Smooth muscle cell of the umbilical artery (primary cell): Measurements from ENCODE around the gene HAUS5. TPM values are rescaled to one million over a fixed set of nuclear protein-coding genes. Genes with fewer than 3 reads are reported as not detected.

Experiments
- total RNA-seq: library from RNA; depleted of rRNA; stranded (reverse); fragments of >200 nt; gene quantifications from 2 replicates; pipeline ENCODE4 v1.2.3, GENCODE V29; 2014

The HAUS5 gene, protein sequence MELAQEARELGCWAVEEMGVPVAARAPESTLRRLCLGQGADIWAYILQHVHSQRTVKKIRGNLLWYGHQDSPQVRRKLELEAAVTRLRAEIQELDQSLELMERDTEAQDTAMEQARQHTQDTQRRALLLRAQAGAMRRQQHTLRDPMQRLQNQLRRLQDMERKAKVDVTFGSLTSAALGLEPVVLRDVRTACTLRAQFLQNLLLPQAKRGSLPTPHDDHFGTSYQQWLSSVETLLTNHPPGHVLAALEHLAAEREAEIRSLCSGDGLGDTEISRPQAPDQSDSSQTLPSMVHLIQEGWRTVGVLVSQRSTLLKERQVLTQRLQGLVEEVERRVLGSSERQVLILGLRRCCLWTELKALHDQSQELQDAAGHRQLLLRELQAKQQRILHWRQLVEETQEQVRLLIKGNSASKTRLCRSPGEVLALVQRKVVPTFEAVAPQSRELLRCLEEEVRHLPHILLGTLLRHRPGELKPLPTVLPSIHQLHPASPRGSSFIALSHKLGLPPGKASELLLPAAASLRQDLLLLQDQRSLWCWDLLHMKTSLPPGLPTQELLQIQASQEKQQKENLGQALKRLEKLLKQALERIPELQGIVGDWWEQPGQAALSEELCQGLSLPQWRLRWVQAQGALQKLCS
- total RNA-seq, result 5.6 and 8.4 TPM in 2 replicates

DNA sequence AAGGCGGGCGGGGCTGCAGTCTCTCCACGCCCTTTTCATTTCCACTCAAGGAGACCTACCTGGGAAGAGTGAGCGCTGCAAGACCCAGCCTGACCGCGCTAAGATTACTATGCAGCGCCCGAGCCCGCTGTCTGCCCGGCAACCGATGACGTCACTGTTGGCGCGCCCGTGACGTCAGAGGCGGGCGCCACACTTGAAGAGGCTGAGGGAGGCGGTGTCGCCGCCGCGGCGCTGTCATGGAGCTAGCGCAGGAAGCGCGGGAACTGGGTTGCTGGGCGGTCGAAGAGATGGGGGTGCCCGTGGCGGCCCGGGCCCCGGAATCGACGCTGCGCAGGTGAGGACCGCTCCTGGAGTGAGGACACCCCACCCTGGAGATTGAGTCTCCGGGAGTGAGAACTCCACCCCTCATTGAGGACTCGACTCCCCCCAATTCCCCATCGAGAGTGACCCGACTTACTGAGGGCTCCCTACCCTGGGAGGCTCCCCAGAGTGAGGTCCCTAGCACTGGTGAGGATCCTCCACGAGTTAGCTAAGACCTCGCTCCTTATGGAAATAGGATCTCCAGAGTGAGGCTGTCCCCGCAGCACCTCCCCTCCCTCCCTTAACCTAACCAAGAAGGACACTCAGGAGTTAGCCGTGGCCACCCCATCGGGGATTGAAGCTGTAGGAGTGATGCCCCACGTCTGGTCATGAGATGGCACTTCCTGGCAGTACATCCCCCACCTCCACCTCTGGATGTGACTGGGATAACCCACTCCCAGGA is at the start of gene HAUS5:
TSS of gene HAUS5 (plus strand) at position 177 of the 763 bp plus-strand sequence. CDS start at position 237, 60 bp downstream.

DNA sequence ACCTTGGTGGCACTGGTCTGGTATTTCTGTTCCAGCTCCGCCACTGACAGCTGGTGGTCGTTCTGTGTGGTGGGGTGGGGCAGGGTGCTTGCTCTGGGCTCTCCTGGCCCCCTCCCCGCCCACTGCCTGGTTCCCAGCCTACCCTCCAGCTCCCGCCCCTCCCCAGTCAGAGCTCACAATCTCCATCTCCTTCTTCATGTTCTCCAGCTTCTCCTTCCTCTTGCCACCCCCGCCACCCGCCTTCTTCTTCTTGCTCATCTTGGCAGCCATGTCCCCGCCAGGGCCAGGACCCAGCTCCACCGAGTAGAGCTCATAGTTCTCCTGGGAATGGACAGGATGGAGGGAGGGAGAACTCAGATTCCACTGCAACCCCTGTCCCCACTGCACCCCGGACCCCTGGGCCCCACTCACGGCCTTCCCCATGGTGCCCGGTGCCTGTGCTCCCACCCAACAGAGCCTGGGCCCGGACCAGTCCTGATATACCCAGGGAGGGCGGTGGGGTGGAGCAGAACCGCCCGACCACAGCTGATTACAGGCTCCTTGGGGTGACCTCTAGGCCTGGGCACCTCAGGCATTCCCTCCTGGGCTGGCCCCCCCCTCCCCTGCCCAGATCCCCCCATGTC is 49.2 kb upstream of the HAUS5 start, which contains the start of gene ATP4A:
TSS of gene ATP4A (minus strand) at position 452 of the 623 bp plus-strand sequence. CDS start at position 423, 29 bp downstream.

DNA sequence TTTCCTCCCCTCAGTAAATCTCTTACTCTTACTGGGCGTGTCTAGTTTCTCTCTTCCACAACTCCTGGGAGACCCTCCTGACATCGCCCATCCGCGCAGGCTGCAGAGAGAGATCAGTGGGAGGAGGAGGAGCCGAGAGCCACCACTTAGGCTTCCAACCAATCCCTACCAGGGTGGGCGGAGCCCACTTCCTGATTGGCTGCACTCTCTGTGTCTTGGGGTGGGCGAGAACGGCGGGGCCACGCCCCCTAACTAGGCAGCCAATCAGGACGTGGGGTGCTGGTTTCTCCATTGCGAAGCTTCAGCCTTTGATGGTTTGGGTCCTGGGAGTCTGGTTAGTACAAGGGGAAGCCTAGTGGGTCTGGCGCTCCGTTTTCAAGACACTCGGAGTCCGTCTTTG is 26.7 kb upstream of the HAUS5 start, which contains the start of gene PMIS2:
TSS of gene PMIS2 (plus strand) at position 326 of the 400 bp plus-strand sequence. CDS start 87 bp downstream, outside the sequence.

DNA sequence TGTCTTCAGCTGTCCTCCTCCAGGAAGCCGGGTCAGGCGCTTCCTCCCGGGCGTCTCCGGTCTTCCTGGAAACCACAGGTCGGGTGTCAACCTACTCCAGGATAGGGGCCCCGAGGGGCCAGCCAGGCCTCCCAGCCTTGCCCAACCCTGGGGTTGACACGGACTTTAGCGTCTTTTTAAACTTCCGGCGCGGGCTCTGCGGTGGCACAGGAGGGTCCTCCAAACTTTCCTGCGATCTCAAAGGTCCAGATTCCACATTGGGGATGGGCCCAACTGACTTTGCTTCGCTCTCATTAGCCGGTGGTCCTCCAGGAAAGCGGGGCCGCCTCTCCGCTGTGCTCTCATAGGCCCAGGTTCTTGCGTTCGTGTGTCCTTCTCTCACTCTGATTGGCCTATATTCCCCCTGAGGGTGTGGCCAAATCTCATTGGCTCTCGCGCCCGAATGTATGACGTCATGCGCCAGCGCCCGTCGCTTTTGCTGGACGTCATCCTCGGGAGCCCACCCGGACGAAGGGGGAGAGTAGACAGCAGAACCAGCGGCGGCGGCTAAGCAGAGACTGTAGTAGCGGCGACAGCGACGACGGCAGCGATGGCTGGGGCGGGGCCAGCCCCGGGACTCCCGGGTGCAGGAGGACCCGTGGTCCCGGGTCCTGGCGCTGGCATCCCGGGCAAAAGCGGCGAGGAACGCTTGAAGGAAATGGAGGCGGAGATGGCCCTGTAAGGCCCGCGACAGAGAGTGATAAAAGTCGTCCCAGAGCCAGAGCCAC is 16.2 kb downstream of the HAUS5 start, which contains the start of gene RBM42:
TSS of gene RBM42 (plus strand) at position 472 of the 767 bp plus-strand sequence. CDS start at position 590, 118 bp downstream.

GRCh38 chr19:35641515-35642151 is 29.1 kb downstream of the HAUS5 start, which contains the start of gene ETV2:
Gene ETV2, plus strand, starts transcription at chr19:35641745. Its CDS starts 716 bp downstream, at chr19:35642461.

DNA sequence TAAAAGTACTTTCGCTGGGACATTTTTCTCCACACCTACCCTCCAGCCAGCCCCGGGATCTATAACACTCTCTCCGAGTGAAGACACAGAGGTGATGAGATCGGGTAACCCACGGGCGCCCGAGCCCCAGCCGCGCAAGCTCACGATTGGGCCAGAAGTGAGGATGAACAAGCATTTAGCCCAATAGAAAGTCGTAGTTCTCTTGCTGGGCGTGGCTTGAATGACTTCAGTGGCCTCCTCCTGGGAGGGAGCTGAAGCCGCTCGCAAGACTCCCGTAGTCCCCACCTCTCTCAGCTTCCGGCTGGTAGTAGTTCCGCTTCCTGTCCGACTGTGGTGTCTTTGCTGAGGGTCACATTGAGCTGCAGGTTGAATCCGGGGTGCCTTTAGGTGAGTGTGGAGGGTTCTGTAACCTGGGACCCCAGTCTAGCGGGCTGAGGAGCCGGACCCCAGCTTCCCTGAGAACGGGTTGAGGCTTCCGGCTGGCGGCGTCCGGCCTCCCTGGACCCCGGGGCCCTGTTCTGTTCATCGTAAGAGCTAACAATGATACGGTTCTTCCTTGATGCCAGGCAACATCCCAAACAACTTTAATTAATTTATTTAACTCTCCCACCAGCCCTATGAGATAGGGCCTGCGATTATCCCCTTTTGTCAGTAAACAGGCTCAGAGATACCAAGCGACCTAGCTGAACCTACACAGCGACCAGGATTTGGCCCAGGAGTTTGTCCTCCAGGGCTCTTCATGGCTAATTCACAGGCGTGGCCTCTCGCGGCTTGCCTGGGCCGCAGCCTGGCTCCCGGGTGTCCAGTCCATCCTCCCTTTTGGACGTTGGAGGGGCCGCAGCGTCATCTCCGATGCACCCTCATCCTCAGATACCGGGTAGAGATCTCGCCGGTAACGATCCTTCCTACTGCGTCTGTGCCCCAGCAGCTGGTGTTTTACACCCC is 35.8 kb downstream of the HAUS5 start, which contains the start of gene COX6B1:
TSS of gene COX6B1 (plus strand) at position 307 of the 945 bp plus-strand sequence. CDS start 2,921 bp downstream, outside the sequence.

GRCh38 chr19:35666251-35666913 is 53.8 kb downstream of the HAUS5 start, which contains the start of gene UPK1A:
Gene UPK1A, plus strand, starts transcription at chr19:35666517. Its CDS starts 296 bp downstream, at chr19:35666813.

Other genes with a start within 250 kb of the HAUS5 start
- gene GPR42, start 241.7 kb upstream of the HAUS5 start, total RNA-seq, result not detected in 2 replicates
- not detected in 2 replicates for gene FFAR2, start 164.5 kb upstream of the HAUS5 start, total RNA-seq
- gene KRTDAP, start 122.3 kb upstream of the HAUS5 start, total RNA-seq, result not detected in 2 replicates
- gene DMKN, start 99.1 kb upstream of the HAUS5 start, total RNA-seq, result 0.23 and 0.30 TPM in 2 replicates
- gene SBSN, start 84.4 kb upstream of the HAUS5 start, total RNA-seq, result 0.59 and 0.65 TPM in 2 replicates
- not detected in 2 replicates for gene GAPDHS, start 79.3 kb upstream of the HAUS5 start, total RNA-seq
- 61.2 and 100 TPM in 2 replicates for gene TMEM147, start 67.1 kb upstream of the HAUS5 start, total RNA-seq
- not detected in 2 replicates for gene ATP4A, start 49.1 kb upstream of the HAUS5 start, total RNA-seq
- gene PMIS2, start 26.6 kb upstream of the HAUS5 start, total RNA-seq, result not detected in 2 replicates
- gene RBM42, start 16.3 kb downstream of the HAUS5 start, total RNA-seq, result 30.0 and 42.8 TPM in 2 replicates
- 0.30 TPM in 1 of 2 replicates, not detected in the other for gene ETV2, start 29.0 kb downstream of the HAUS5 start, total RNA-seq
- gene COX6B1, start 35.6 kb downstream of the HAUS5 start, total RNA-seq, result 228 and 480 TPM in 2 replicates
- not detected in 2 replicates for gene UPK1A, start 53.8 kb downstream of the HAUS5 start, total RNA-seq
- gene ZBTB32, start 91.8 kb downstream of the HAUS5 start, total RNA-seq, result not detected in 2 replicates
- 5.9 and 16.0 TPM in 2 replicates for gene KMT2B, start 105.3 kb downstream of the HAUS5 start, total RNA-seq
- gene IGFLR1, start 129.7 kb downstream of the HAUS5 start, total RNA-seq, result 0.30 and 0.42 TPM in 2 replicates
- gene U2AF1L4, start 132.7 kb downstream of the HAUS5 start, total RNA-seq, result 4.2 and 9.8 TPM in 2 replicates
- gene PSENEN, start 132.9 kb downstream of the HAUS5 start, total RNA-seq, result 9.5 and 10.4 TPM in 2 replicates
- gene LIN37, start 135.8 kb downstream of the HAUS5 start, total RNA-seq, result 8.1 and 12.2 TPM in 2 replicates
- gene HSPB6, start 144.3 kb downstream of the HAUS5 start, total RNA-seq, result 77.2 and 141 TPM in 2 replicates
- gene PROSER3, start 145.4 kb downstream of the HAUS5 start, total RNA-seq, result 3.0 and 7.2 TPM in 2 replicates
- gene ARHGAP33, start 162.8 kb downstream of the HAUS5 start, total RNA-seq, result 1.8 and 6.2 TPM in 2 replicates
- gene PRODH2, start 200.1 kb downstream of the HAUS5 start, total RNA-seq, result not detected in 2 replicates
- not detected in 2 replicates for gene NPHS1, start 239.8 kb downstream of the HAUS5 start, total RNA-seq
- 0.05 TPM in 1 of 2 replicates, not detected in the other for gene KIRREL2, start 244.2 kb downstream of the HAUS5 start, total RNA-seq